HK-2 (cell line): ENCODE results near the gene CYP26A1.
"Not testable (repeated sequence)": the region's sequence is repeated elsewhere in the genome, so short reads cannot be mapped to it uniquely, and the experiment has no call there.

Source experiments
- DNase-seq: peaks from one replicate; pipeline ENCODE4 v3.0.0-alpha.2; 2018; ENCODE audit not compliant: unreplicated experiment

The CYP26A1 gene

DNA sequence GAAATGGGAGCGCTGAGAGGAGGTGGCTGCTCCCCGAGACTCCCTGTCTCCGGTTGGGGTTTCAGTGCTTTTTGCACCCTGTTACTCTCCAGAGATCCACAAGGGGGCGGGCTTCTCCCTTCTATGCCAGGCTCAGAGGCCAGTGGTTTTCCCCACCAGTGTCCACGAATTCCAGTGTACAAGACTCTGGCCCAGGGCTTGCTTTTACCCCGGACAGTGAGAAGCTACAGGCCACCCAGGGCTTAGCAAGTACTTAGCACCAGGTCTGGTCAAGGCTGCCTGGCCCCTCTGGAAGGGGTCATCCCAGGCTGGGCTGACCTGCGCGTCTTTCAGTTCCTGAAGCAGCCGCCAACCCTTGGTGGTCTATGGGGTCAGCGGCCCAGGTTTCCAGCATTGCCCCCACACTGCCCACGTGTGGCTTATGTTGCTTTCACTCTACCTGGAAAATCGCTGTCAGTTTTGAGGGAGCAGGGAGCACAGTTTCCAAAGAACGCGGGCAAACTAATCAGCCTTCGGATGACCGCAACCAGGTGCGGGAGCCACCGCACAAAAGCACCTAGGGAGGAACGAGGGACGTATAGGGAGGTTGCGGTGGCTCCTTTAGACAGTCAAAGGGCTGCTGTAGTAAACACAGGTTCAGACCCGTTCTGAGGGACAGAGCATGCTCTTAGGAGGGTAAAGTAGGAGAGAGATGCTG is 6.8 kb downstream of the CYP26A1 start:
- peak; percentile 67 for DNase-seq

DNA sequence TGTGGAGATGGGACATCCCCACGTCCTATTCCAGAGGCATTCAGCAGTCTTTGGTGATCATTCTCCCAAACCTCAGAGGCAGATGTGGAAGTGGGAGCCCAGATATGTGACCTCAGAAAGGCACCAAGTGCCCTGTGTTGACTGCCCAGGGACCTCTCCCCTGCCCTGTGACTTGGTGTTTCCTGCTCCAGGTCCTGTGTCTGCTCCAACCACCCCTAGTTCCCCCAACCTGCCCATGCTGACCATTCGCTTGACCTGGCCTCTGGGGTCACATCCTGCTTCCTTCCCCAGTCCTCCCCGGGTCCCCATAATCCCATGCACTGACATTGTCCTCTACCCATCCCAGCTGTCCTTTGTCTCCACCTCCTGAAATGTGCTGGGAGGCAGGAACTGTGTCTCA is 7.6 kb downstream of the CYP26A1 start:
- DNase-seq, result no peak

DNA sequence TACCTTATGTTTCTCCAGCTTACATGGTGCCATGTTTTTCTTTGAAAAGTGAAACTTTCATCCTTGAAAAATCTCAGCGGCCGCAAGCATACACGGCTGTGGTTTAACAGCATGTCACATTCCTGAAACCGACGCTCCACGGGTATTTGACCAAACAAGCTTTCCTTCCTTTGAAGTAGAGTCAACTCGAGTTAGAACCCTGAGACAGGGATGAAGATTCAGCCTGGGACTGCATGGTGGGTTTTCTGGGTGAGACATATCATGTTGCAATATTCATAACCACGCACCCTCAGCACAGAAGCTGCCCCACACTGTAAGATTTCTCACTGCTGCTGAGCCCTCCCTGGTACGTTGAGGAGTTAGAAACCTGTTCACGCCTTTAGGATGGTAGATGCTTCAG is 8.1 kb downstream of the CYP26A1 start:
- DNase-seq, result no peak

DNA sequence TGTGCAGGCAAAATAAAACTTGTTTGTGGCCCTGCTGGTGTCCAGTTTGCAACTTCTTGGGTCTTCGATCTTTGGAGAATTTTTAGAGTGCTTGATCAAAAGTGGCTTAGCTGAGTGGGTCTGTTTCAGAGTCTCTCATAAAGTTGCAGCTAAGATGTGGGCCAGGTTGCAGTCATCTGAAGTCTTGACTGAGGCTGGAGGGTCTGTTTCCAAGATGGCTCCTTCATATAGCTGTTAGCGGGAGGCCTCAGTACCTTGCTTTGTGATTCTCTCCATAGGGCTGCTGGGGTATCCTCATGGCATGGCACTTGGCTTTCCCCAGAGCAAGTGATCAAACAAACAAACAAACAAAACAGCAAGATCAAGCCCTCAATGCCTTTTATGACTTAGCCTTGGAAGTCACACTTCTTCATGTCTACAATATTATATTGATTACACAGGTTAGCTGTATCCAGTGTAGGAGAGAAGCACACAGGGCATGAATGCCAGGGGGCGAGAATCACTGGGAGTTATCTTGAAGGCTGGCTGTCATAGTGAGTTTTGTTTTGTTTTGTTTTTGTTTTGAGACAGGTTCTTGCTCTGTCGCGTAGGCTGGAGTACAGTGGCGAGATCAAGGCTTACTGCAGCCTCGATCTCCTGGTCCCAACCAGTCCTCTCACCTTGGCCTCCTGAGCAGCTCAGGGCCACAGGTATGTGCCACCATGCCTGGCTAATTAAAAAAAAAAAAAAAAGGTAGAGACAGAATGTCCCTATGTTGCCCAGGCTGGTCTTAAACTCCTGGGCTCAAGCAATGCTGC is 10.2 kb downstream of the CYP26A1 start:
- DNase-seq, result no peak

DNA sequence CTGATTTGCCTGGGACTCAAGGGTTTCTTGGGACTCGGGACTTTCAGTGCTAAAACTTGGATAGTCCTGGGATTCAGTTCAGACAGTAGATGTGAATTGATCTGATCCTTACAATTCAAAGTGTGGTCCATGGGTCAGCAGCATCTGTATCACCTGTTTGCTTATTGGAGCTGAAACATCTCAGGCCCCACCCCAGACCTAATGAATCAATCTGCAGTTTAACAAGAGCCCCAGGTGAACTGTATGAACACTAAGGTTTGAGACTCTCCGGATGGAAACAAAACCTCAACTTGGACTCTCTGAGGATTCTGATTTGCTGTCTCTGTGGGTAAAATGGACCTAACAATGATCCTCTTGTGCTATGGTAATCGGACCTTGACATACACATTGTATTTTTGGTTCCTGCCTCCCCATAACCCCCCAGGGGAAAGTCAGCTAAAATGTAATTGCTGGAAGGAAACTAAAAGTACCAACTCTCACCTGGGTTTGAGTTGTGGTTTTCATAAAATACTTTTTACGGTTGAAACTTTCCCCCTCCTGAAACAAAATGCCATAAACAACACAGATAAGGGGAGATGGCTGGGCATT is 11.7 kb downstream of the CYP26A1 start:
- no peak for DNase-seq

DNA sequence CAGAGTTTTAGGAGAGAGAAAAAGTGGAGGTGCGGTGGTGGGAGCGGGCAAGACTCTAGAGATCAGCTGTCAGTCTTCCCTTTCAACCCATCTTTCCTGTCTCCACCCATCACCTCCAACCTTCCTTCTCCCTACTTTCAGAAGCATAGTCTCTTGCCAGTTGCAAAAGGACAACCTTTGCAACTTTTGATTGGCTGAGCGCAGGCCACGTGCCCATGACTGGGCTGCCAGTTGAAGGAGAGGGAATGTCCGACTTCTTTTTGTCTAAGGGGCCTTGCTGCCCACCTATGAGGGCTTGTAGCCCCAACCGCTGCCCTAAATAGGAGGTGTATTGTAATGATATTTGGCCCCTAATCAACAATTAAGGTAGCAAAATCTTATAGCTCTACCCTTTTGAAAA is 12.6 kb downstream of the CYP26A1 start:
- DNase-seq, result no peak

DNA sequence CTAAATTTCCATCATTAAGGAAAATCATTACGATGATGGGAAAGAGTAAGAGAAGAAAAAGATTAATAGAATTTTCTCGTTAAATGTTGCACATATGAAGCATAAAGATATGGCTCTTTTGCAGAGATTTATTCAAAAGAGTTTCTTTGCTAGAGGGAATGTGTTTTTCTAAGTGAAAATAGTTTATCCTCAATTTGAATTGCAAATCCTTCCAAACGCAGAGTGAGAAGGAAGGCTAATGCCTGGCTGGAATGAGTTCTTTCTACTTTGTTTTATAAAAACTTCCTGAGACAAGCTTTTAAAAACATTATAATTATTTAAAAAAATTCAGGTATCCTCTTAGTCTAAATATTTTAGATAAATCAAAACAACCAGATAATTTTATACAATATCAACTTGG is 14.2 kb downstream of the CYP26A1 start:
- no peak for DNase-seq

DNA sequence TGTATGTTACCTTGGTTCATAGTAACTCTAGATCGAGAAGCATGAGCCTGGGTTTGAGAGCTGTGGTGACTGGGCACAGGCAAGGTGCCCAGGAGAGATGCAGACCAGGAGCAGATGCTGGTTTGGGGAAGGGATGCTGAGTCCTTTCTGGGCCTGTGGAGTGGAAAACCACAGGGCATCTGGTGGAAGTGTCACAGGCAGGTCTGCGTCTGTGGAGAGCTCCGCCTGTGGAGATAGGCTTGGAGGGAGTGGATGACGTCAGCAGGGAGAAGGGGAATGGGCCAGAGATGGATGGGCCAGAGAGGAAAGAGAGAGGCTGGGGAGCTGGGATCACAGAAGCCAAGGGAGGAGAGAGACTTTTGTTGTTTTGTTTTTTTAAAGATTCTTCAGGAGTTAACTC is 14.8 kb downstream of the CYP26A1 start:
- no peak for DNase-seq

DNA sequence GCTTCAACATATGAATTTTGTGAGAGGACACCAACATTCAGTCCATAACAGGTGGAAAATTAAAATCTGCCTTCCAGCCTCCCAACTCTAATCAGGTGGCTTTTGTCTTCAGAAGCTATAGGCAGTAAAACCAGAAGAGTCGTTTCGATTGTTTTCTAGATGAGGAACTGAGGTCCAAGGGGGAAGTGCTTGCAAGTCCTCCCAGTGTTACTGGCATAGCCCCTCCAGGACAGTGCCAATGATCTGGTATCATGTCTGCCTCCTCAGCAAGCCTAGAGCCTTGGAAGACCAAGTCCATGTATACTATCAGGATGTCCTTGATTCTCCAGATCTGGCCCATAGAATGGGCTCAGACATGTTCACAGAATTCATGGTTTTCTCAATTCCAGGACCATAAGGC is 16.9 kb downstream of the CYP26A1 start:
- DNase-seq, result no peak

DNA sequence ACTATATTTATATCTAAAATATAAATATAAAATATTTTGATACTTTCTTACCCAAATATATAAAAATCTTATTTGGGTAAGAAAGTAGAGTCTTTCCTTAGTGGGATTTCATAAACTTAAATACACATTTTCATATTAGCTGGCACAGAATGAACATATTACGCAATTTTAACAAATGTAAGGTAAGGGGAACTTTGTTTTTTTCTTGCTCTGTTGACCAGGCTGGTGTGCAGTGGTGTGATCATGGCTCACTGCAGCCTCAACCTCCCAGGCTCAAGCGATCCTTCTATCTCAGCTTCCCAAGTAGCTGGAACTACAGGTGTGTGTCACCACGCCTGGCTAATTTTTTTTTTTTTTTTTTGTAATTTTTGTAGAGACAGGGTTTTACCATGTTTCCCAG is 18.3 kb downstream of the CYP26A1 start:
- DNase-seq, result no peak

DNA sequence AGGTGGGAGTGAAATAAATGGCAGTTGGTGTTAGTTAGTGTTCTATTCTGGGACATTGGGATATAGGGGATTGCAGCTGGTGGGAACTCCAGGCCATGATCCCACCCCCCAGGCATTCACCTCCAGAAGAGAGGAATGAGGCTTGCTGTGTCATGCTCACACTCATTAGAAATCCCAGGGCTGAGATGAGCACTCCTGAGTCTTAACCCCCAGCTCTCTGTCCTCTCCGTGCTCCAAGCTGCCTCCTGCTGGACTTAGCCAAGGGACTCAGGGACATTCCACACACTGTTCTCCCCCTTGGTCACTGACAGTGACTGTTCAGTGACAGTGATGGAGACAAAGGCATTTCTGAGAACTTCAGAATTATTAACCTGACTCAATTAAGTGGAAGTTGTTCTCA is 21.5 kb downstream of the CYP26A1 start:
- no peak for DNase-seq

DNA sequence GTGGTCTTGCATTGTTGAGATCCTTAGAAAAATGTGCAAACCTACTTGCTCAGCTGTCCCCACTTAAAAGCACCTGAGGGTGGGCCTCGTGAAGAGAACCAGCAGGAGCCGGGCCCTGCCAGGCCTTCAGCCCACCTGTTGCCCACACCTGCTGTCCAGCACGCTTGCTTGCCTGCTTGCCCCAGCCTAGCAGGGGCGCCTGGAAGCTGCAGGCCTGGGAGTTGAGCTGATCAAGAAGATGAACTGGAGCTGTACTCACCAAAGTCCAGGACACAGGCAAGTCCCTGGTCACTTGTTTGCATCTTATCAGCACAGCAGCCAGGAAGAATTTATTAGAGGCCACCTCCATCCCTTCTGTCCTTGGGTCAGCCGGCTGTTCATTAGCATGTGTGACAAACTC is 23.2 kb downstream of the CYP26A1 start:
- no peak for DNase-seq

DNA sequence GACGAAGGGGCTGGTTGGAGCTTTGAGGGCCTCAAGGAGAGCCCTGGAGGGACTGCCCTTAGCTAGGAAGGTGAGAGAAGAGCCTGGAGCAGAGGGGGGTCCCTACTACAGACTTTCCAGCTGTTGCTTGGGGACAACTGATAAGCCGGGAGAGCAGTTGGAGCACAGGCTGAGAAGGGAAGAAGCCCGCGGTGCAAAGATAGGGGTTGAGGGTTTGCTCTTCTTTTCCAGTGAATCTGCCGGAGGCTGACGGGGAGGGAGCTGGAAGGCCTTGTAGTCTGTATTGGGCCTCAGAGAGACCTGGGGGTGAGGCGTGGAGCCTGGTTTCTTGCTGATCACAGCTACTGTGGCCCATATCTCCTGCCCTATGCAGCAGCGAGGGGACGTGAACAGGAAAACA is 23.7 kb downstream of the CYP26A1 start:
- no peak for DNase-seq

DNA sequence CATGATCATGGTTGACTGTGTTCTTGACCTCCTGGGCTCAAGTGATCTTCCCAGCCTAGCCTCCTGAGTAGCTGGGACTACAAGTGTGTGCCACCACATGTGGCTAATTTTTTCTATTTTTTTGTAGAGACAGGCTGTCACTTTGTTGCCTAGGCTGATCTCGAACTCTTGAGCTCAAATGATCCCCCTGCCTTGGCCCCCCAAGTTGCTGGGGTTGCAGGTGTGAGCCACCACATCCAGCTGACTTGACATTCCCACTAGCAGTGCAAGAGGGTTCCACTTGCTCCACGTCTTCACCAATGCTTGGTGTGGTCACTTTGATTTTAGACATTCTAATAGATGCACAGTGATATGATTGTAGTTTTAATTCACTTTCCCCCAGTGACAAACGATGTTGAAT is 25.1 kb downstream of the CYP26A1 start:
- DNase-seq, result no peak

DNA sequence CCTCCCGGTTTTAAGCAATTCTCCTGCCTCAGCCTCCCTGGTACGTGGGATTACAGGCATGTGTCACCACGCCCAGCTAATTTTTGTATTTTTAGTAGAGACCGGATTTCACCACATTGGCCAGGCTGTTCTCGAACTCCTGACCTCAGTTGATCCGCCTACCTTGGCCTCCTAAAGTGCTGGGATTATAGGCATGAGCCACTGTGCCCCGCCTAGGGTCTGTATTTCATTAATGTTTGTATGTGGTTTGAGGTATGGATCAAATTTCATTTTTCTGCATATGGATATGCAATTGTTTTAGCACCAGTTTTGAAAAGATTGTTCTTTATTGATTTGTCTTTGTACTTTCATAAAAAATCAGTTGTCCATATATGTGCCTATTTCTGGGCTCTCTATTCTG is 26.0 kb downstream of the CYP26A1 start:
- no peak for DNase-seq

DNA sequence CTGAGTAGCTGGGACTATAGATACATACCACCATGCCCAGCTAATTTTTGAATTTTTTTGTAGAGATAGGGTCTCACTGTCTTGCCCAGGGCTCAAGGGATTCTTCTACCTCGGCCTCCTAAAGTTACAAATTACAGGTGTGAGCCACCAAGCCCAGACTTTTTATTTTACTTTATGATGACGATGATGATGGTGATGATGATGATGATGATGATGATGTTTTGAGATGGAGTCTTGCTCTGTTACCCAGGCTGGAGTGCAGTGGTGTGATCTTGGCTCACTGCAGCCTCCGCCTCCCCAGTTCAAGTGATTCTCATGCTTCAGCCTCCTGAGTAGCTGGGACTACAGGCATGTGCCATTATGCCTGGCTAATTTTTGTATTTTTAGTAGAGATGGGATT is 27.5 kb downstream of the CYP26A1 start:
- not testable (repeated sequence) for DNase-seq

DNA sequence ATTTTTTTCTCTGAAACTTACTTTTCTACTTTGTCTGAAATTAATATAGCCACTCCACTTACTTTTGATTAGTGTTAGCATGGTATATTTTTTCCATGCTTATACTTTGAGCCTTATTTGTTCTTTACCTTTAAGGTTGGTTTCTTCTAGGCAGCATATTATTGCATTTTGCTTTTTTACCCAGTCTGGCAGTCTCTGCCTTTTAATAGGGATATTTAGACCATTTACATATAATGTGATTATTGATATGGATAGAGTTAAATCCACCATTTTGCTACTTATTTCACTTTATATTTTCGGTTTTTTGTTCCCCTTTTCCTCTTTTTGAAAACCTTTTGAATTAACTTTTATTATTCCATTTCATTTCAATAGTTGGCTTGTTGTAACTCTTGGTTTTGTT is 30.3 kb downstream of the CYP26A1 start:
- DNase-seq, result no peak

DNA sequence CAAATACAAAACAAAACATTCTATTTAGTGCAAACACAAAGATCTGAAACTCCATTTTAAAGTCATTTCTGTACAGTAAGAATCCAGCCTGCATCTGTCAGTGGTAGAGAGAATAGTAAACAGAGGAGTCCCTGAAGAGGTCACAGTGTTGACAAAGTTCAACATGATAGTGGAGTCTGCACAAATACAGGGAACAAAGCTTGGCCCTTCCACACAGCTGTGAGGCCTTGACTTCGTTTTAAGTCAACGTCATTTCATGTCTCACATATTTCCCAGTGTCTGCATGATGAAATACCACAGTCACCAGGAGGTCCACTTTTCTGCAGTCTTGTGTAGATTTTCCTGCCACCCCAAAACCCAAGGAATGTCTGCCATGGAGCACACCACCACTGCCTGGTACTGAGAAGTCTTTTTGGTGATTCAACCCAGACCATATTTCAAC is 33.0 kb downstream of the CYP26A1 start:
- DNase-seq, result peak; percentile 16

DNA sequence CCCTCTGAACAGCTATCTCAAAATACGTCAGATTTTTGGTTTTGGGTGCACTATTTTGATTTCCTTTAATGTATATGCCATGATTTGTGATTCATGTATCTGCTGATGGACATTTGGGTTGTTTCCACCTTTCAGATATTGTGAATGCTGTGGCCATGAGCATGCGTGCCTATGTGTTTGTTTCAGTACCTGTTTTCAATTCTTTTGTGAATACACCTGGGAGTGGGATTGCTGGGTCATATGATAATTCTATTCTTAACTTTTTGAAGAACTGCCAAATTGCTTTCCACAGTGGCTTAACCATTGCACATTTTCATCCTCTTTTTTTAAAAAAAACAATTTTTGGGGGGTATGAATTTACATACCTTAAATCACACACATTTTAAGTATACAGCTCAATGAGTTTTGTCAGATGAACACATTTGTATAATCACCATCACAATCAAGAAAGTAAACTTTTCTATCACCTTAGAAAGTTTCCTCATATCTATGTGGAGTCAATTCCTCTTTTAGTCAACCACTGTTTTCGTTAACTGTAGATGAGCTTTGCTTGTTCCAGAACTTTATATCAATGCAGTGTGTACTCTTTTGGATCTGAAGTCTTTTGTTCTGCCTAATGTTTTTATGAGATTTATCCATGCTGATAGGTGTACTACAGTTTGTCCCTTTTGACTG is 36.9 kb downstream of the CYP26A1 start:
- no peak for DNase-seq

DNA sequence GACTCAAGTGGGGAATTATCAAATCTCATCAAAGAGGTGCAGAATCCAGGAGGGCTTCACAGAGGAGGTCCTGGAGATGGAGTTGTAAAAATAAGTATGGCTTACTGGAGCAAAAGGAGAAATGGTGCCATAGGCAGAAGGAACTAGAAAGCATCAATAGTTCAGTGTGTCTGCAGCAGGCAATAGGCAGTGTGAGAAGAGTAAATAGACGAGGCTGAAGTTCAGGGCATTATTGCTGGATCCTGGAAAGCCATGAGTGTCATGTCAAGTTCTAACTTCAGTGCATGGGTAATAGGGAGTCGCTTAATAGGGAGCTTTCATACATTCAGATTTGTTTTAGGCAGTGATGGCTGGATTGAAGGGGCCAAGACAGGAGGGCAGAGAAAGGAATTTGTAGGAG is 39.3 kb downstream of the CYP26A1 start:
- DNase-seq, result no peak

DNA sequence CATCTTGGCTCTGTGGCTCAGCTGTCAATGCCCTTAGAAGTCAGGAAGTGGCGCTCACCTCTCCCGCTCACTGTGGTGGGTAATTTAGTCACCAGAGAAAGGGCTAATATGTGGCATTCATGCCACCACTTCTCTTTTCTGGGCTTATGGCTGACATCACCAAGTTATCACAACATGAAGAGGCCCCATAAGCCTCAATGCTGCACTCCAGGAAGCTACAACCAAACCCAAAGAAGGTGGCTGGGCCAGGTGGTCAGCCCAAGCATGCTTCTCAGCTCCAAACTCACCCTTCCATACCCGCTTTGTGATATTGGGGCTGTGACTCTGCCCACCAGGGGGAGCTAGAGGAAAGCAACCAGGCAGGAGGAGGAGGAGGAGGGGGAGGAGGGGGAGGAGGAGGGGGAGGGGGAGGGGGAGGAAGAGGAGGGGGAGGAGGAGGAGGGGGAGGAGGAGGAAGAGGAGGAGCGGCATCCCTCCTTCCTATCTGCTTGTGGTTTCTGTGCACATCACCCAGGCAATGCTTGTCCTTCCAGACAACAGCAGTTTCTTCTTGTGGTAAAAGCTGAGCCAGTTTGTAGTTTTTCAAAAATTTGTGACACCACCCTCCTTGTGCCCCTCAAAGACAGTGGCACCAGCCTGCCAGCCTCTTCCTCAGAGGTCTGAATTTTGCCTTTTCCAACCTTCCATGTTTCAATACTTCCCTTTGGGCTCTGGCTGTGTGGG is 42.1 kb downstream of the CYP26A1 start:
- DNase-seq, result peak; percentile 78

DNA sequence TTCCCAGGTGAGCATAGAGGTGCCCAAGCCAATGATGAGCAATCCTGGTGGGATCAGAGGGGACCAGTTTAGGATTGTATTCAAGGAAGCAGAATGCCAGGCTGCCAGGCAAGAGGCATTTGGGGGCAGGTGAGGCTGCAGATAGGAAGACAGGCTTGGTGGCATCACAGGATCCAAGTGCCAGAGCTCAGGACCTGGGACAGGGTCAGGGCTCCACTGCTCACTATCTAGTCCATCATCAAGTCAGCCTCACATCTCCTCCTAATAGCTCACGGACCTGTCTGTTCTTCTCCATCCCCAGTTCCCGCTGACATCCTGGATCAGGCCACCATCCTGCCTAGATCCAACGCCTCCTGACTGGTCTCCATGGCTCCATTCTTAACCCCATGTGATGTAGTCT is 47.6 kb downstream of the CYP26A1 start:
- DNase-seq, result no peak
